H9 (cell line): ENCODE results near the gene RPL6. TPM values are rescaled to one million over a fixed set of nuclear protein-coding genes. Genes with fewer than 3 reads are reported as not detected.
"Not testable (repeated sequence)": the region's sequence is repeated elsewhere in the genome, so short reads cannot be mapped to it uniquely, and the experiment has no call there.

ENCODE experiments used
- DNase-seq: peaks from one replicate; pipeline ENCODE4 v3.0.0-alpha.2; 2017
- H2AFZ ChIP-seq: one replicate; pipeline ENCODE4 v1.6.1; 2013; ENCODE audit warnings: mild to moderate bottlenecking, low read length, control low read depth, moderate library complexity
- H2AK5ac ChIP-seq: 2 replicates; pipeline ENCODE4 v1.6.1; 2013; ENCODE audit warnings: low read length, control low read depth, mixed read lengths; ENCODE audit not compliant: insufficient read length
- H2BK120ac ChIP-seq: one replicate; pipeline ENCODE4 v1.6.1; 2013; ENCODE audit warnings: low read depth, mild to moderate bottlenecking, low read length, control low read depth, inconsistent platforms; ENCODE audit not compliant: poor library complexity, severe bottlenecking
- H2BK12ac ChIP-seq: 2 replicates; pipeline ENCODE4 v1.6.1; 2013; ENCODE audit warnings: low read length, control low read depth, mixed read lengths, low read depth; ENCODE audit not compliant: insufficient read length
- H2BK15ac ChIP-seq: 2 replicates; pipeline ENCODE4 v1.6.1; 2013; ENCODE audit warnings: low read depth, low read length, control low read depth
- H2BK20ac ChIP-seq: one replicate; pipeline ENCODE4 v1.6.1; 2013; ENCODE audit warnings: low read depth, mild to moderate bottlenecking, low read length, control low read depth, inconsistent platforms; ENCODE audit not compliant: poor library complexity, severe bottlenecking
- H2BK5ac ChIP-seq: 2 replicates; pipeline ENCODE4 v1.6.1; 2013; ENCODE audit warnings: low read length, control low read depth, mixed read lengths; ENCODE audit not compliant: insufficient read length
- H3K14ac ChIP-seq: 2 replicates; pipeline ENCODE4 v1.6.1; 2013; ENCODE audit warnings: low read length, control low read depth; ENCODE audit not compliant: insufficient read depth
- H3K18ac ChIP-seq: 2 replicates; pipeline ENCODE4 v1.6.1; 2013; ENCODE audit warnings: low read depth, mild to moderate bottlenecking, mixed read lengths, low read length, control low read depth; ENCODE audit not compliant: insufficient read length
- H3K23ac ChIP-seq: 2 replicates; pipeline ENCODE4 v1.6.1; 2013; ENCODE audit warnings: low read length, control low read depth, mixed read lengths, low read depth; ENCODE audit not compliant: insufficient read length
- H3K23me2 ChIP-seq: 2 replicates; pipeline ENCODE4 v1.6.1; 2013; ENCODE audit warnings: low read depth, mild to moderate bottlenecking, mixed read lengths, low read length, control low read depth; ENCODE audit not compliant: insufficient read length, poor library complexity, severe bottlenecking
- H3K27ac ChIP-seq: 2 replicates; pipeline ENCODE4 v1.5.1; 2013; ENCODE audit warnings: low read length, control low read depth, mixed read lengths, low read depth; ENCODE audit not compliant: insufficient read length
- H3K27me3 ChIP-seq: 2 replicates; pipeline ENCODE4 v1.6.1; 2013; ENCODE audit warnings: low read length, control low read depth, inconsistent platforms; ENCODE audit not compliant: insufficient read depth
- H3K4ac ChIP-seq: 2 replicates; pipeline ENCODE4 v1.6.1; 2013; ENCODE audit warnings: low read depth, mild to moderate bottlenecking, control low read depth, inconsistent platforms, low read length, moderate library complexity
- H3K4me1 ChIP-seq: 2 replicates; pipeline ENCODE4 v1.6.1; 2013; ENCODE audit warnings: low read length, control low read depth, inconsistent platforms; ENCODE audit not compliant: insufficient read depth
- H3K4me2 ChIP-seq: 2 replicates; pipeline ENCODE4 v1.6.1; 2013; ENCODE audit warnings: low read length, control low read depth, mixed read lengths; ENCODE audit not compliant: insufficient read length, insufficient read depth
- H3K56ac ChIP-seq: 2 replicates; pipeline ENCODE4 v1.6.1; 2013; ENCODE audit warnings: low read depth, mild to moderate bottlenecking, mixed read lengths, low read length, control low read depth; ENCODE audit not compliant: insufficient read length
- H3K79me1 ChIP-seq: 2 replicates; pipeline ENCODE4 v1.6.1; 2013; ENCODE audit warnings: low read depth, mild to moderate bottlenecking, moderate library complexity, low read length, control low read depth, inconsistent platforms; ENCODE audit not compliant: insufficient read depth, poor library complexity, severe bottlenecking
- H3K79me2 ChIP-seq: 2 replicates; pipeline ENCODE4 v1.6.1; 2013; ENCODE audit warnings: low read length, control low read depth, inconsistent platforms; ENCODE audit not compliant: insufficient read depth
- H3K9ac ChIP-seq: 2 replicates; pipeline ENCODE4 v1.6.1; 2013; ENCODE audit warnings: low read length, control low read depth, mixed read lengths; ENCODE audit not compliant: insufficient read length; ENCODE audit errors: extremely low read depth
- H3K9me3 ChIP-seq: one replicate; pipeline ENCODE4 v1.6.1; 2013; ENCODE audit warnings: low read depth, low read length, inconsistent platforms; ENCODE audit not compliant: control insufficient read depth
- H3T11ph ChIP-seq: one replicate; pipeline ENCODE4 v1.6.1; 2013; ENCODE audit warnings: mild to moderate bottlenecking, low read length, control low read depth, inconsistent platforms
- H4K20me1 ChIP-seq: one replicate; pipeline ENCODE4 v1.6.1; 2013; ENCODE audit not compliant: control insufficient read depth, insufficient read length, insufficient read depth
- H4K5ac ChIP-seq: 2 replicates; pipeline ENCODE4 v1.6.1; 2013; ENCODE audit warnings: low read depth, mild to moderate bottlenecking, mixed read lengths, low read length, control low read depth; ENCODE audit not compliant: insufficient read length
- H4K8ac ChIP-seq: replicated peaks from 2 replicates; pipeline ENCODE4 v1.6.1; 2013; ENCODE audit warnings: low read length, control low read depth, mixed read lengths, low read depth; ENCODE audit not compliant: insufficient read length
- H4K91ac ChIP-seq: 2 replicates; pipeline ENCODE4 v1.6.1; 2013; ENCODE audit warnings: low read depth, mild to moderate bottlenecking, moderate library complexity, mixed read lengths, low read length, control low read depth; ENCODE audit not compliant: insufficient read length
- H3K27ac Mint-ChIP-seq, 3 experiments: 2 replicates in 2 of 3; 3 replicates in 1 of 3; pipeline ENCODE4 v1.8.0; 2020 to 2021; ENCODE audit warnings: mixed read lengths in 3 of 3, mild to moderate bottlenecking in 1 of 3, moderate library complexity in 1 of 3
- H3K27me3 Mint-ChIP-seq: 2 replicates; pipeline ENCODE4 v1.8.0; 2021; ENCODE audit warnings: low read depth, mild to moderate bottlenecking, moderate library complexity, mixed read lengths
- H3K36me3 Mint-ChIP-seq, 3 experiments: 2 replicates in 2 of 3; 3 replicates in 1 of 3; pipeline ENCODE4 v1.8.0; 2020 to 2021; ENCODE audit warnings: low read depth in 3 of 3, mixed read lengths in 3 of 3; ENCODE audit not compliant: insufficient read depth in 1 of 3
- H3K4me1 Mint-ChIP-seq, 2 experiments: 2 replicates each; pipeline ENCODE4 v1.8.0; 2020; ENCODE audit warnings: mixed read lengths in 2 of 2
- H3K4me3 Mint-ChIP-seq, 2 experiments: 2 replicates in 1 of 2; 3 replicates in 1 of 2; pipeline ENCODE4 v1.8.0; 2020 to 2021; ENCODE audit warnings: mild to moderate bottlenecking in 2 of 2, mixed read lengths in 2 of 2, moderate library complexity in 1 of 2
- H3K9me3 Mint-ChIP-seq, 2 experiments: 2 replicates in 1 of 2; 3 replicates in 1 of 2; pipeline ENCODE4 v1.8.0; 2020; ENCODE audit warnings: mild to moderate bottlenecking in 2 of 2, mixed read lengths in 2 of 2, moderate library complexity in 1 of 2
- CTCF ChIP-seq: fragments of 200-600 bp; sonication (generic); conservative IDR thresholded peaks from 3 replicates; pipeline ENCODE4 v1.8.0; 2021; ENCODE audit warnings: antibody characterized with exemption, mild to moderate bottlenecking
- WGBS: extraction: QIAGEN DNeasy Blood & Tissue Kit; methylation state at CpG from one replicate; pipeline ENCODE4 v1.1.7; 2013; ENCODE audit warnings: missing lambda C conversion rate, low lambda C conversion rate, mixed read lengths; ENCODE audit not compliant: insufficient read length; ENCODE audit errors: extremely low coverage; 5-methylcytosine and 5-hydroxymethylcytosine counted together
- total RNA-seq: library from RNA; stranded (reverse); gene quantifications from 2 replicates; pipeline ENCODE4 v1.2.1, GENCODE V29; 2021

The RPL6 gene
- total RNA-seq, 1 experiment from 2014 or later: 1,921 TPM

- no peaks in the 10 kb centered on the region for H4K20me1 ChIP-seq
- no peak overlapping the region for H3K4ac ChIP-seq
- H3K36me3 Mint-ChIP-seq: peaks cover 0 to 2% (median 0%) of the 10 kb centered on the region in 3 experiments; a peak in 1 of 7 replicates
- no peak overlapping the region for H3K9ac ChIP-seq
- H2BK120ac ChIP-seq: no peak overlapping the region
- no peaks in the 10 kb centered on the region for H3K9me3 Mint-ChIP-seq
- H4K5ac ChIP-seq: no peak overlapping the region
- no peak overlapping the region for H2BK20ac ChIP-seq
- H3K14ac ChIP-seq: no peak overlapping the region
- H3K4me1 Mint-ChIP-seq: no peaks in the 10 kb centered on the region
- no peak overlapping the region for H2BK15ac ChIP-seq
- H3K56ac ChIP-seq: no peak overlapping the region
- TF ChIP-seq CTCF: no peak
- no peak for DNase-seq
- H3K27ac ChIP-seq: no peak overlapping the region
- no peak overlapping the region for H4K91ac ChIP-seq
- H3T11ph ChIP-seq: no peak overlapping the region
- no peaks in the 10 kb centered on the region for H3K27me3 Mint-ChIP-seq
- no peak overlapping the region for H2BK5ac ChIP-seq
- H2AFZ ChIP-seq: no peak overlapping the region
- H3K79me1 ChIP-seq: peaks cover 8% of the 10 kb centered on the region
- H3K9me3 ChIP-seq: no peaks in the 10 kb centered on the region
- no peaks in the 10 kb centered on the region for H3K4me1 ChIP-seq
- H3K23ac ChIP-seq: no peak overlapping the region
- H2AK5ac ChIP-seq: no peak overlapping the region
- no peaks in the 10 kb centered on the region; the same call in 1 of the 2 replicates for H3K79me2 ChIP-seq
- no peak overlapping the region for H2BK12ac ChIP-seq
- H3K4me3 Mint-ChIP-seq: no peak overlapping the region
- H3K23me2 ChIP-seq: no peaks in the 10 kb centered on the region
- no peak overlapping the region for H3K27ac Mint-ChIP-seq
- no peak overlapping the region for H3K4me2 ChIP-seq
- H3K27me3 ChIP-seq: no peaks in the 10 kb centered on the region
- no peak overlapping the region for H3K18ac ChIP-seq
- H4K8ac ChIP-seq: no peak overlapping the region
Observed at GRCh38 chr12:112439769-112440168, 30.4 kb upstream of the RPL6 start.

- H4K20me1 ChIP-seq, H2BK120ac ChIP-seq: not testable (repeated sequence)
Observed at GRCh38 chr12:112438645-112439044, 29.2 kb upstream of the RPL6 start.

More at GRCh38 chr12:112438645-112439044, 29.2 kb upstream of the RPL6 start:
- H3K36me3 Mint-ChIP-seq, H3K4me1 ChIP-seq, H3K4me1 Mint-ChIP-seq, H3K56ac ChIP-seq, H3K79me1 ChIP-seq, H3K9ac ChIP-seq, H4K91ac ChIP-seq, H3K9me3 ChIP-seq, H3K79me2 ChIP-seq, H3K4me2 ChIP-seq, H2BK20ac ChIP-seq, H3K27me3 Mint-ChIP-seq, H2BK12ac ChIP-seq, H3K23me2 ChIP-seq, H3K4me3 Mint-ChIP-seq, H3T11ph ChIP-seq, H2AK5ac ChIP-seq, H2AFZ ChIP-seq, H3K4ac ChIP-seq, H3K23ac ChIP-seq, H3K27ac Mint-ChIP-seq, H4K5ac ChIP-seq, H3K18ac ChIP-seq, H3K9me3 Mint-ChIP-seq, DNase-seq, H2BK5ac ChIP-seq, H3K14ac ChIP-seq, H4K8ac ChIP-seq, H3K27me3 ChIP-seq, H3K27ac ChIP-seq, H2BK15ac ChIP-seq: not testable (repeated sequence)
- no CpG with 5 or more reads among the region's 1 CpG for WGBS
